Stimulated activated effector memory CD8-positive, alpha-beta T cell treated with anti-CD3 and anti-CD28 coated beads, Interleukin-12 subunit alpha, Interleukin-12 subunit beta, amount 100 ng/mL, for 72 hours (primary cell): ENCODE results near the gene FBLN7.

Experiments used
- ATAC-seq: fragments of 150-1000 bp; cut with Tn5 transposase; 2 replicates; pipeline ENCODE4 v1.10.0; 2021
- DNase-seq, 2 donors: peaks; one replicate each; pipeline ENCODE4 v3.0.0; 2021 to 2022; ENCODE audit warnings: low spot score in 2 of 2
- H3K27ac Mint-ChIP-seq: one replicate; pipeline ENCODE4 v1.8.0; 2022; ENCODE audit warnings: mild to moderate bottlenecking, mixed read lengths
- H3K36me3 Mint-ChIP-seq: one replicate; pipeline ENCODE4 v1.8.0; 2022; ENCODE audit warnings: mild to moderate bottlenecking, mixed read lengths
- H3K4me1 Mint-ChIP-seq: one replicate; pipeline ENCODE4 v1.8.0; 2022; ENCODE audit warnings: mixed read lengths
- H3K4me3 Mint-ChIP-seq: one replicate; pipeline ENCODE4 v1.8.0; 2022; ENCODE audit warnings: mild to moderate bottlenecking, mixed read lengths
- H3K9me3 Mint-ChIP-seq: one replicate; pipeline ENCODE4 v1.8.0; 2022; ENCODE audit warnings: mixed read lengths

The FBLN7 gene

DNA sequence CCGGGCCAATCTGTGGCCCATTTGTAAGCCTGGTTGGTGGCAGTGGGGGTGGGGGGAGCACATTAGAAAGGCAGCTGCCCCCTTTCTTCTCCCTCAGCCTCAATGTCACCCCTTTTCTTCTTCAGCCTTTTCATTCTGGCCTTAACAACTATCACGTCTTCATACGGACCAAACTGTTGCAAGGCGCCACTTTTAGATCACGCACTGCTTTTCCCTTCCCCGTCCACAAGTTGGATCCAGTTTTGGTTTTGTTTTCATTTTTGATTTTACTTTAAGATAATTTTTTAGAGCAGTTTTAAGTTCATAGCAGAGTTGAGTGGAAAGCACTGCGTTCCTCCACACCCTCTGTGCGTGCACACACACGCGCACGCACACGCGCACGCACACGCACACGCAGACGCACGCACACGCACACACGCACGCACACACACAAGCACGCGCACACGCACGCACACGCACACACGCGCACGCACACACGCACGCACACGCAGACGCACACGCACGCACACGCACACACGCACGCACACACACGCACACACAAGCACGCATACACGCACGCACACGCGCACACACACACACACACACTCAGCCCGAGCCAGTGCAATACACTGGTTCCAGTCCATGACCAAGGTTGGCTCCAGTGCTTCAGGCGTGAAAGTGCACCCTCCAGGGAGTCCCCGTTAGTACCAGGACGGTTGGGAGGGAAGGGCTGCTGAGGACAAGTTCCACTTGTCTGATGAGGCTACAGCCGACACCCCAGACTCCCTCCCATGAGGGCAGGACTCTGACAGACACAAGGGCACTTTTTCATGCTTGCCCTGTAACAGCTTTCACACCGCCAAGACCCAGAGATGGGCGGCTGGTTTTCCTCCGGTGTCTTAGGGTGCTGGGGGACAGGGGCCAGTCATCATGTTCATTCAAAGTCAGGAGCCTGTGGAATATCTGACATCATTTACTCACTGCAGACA is 22.4 kb downstream of the FBLN7 start:
- no peak for DNase-seq
- no peak overlapping the region for H3K27ac Mint-ChIP-seq
- H3K36me3 Mint-ChIP-seq, result peaks cover 6% of the 10 kb centered on the region
- no peak for ATAC-seq
- H3K4me1 Mint-ChIP-seq, result peaks cover 25% of the 10 kb centered on the region
- no peak overlapping the region for H3K4me3 Mint-ChIP-seq
- no peaks in the 10 kb centered on the region for H3K9me3 Mint-ChIP-seq

DNA sequence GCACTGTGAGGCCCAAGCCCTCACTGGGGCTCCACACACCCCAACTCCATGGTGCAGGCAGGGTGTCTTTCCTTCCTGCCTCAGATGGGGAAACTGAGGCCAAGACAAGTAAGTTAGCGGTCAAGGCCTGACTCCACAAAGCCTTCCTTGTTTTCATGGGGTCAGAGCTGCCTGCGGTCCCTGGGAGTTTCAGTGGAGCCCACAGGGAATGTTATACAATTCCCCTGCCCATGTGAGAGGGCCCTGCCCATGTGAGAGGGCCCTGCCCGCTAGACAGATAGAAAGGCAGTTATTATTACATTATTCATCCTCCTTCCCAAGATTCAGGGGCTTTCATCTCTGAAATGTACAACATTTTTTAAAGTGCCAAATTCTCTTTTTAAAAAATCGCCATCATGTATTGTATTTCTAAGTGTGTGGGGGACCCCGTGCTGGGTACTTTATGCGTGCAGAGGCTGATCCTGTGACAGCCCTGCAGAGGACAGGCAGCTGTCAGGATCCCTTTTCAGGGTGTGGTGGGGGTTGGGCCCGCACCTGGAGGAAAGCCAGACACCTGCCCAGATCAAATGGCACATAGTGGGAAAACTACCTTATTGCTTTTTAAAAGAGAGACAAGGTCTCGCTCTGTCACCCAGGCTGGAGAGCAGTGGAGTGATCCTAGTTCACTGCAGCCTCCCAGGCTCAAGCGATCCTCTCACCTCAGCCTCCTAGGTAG is 23.4 kb downstream of the FBLN7 start:
- Mint-ChIP-seq H3K4me3 (no peak overlapping the region), H3K4me1 (peaks cover 14% of the 10 kb centered on the region), H3K36me3 (peaks cover 4% of the 10 kb centered on the region), H3K27ac (no peak overlapping the region), H3K9me3 (no peaks in the 10 kb centered on the region)
- DNase-seq (no peak), ATAC-seq (no peak)

DNA sequence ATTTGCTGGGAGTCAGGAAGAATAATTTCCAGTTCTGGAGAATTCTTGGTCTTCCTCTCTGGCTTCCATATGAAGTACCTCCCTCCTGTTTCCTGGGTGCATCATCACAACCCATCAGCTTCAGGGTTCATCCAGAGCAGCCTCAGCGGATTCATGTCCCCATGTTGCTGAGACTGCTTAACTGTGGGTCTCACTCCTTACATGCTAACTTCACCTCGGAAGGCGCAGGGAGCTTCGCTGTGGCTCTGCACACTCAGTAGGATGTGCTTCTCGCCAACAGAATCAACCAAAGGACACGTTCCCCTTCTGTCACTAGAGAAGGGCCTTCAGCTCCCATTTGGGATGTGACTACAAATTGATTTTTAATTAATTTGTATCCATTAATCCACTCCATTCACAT is 24.2 kb downstream of the FBLN7 start:
- H3K4me1 Mint-ChIP-seq, result peaks cover 8% of the 10 kb centered on the region
- no peak overlapping the region for H3K4me3 Mint-ChIP-seq
- no peak for DNase-seq
- H3K27ac Mint-ChIP-seq, result no peak overlapping the region
- H3K9me3 Mint-ChIP-seq, result no peaks in the 10 kb centered on the region
- no peak for ATAC-seq
- H3K36me3 Mint-ChIP-seq, result no peaks in the 10 kb centered on the region

DNA sequence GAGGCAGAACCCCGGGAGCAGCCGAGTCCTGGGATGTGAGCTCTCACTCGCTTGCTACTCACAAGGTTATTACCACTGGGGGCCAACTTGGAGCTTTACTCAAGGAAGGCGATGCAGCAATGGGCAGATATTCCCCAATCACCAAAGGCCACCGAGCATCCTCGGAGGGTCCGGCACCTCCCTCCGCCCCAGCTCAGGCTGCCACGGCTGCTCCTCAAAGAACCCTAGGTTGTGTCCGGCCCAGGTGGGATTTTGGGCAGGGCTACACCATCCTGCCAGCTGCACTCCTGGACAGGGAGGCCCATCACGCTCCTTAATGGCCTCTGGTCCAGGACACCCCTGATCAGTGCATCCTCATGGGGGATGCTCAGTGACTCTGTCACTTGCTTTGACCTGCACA is 24.8 kb downstream of the FBLN7 start:
- H3K36me3 Mint-ChIP-seq, result no peaks in the 10 kb centered on the region
- no peak for DNase-seq
- peaks cover 6% of the 10 kb centered on the region for H3K4me1 Mint-ChIP-seq
- H3K9me3 Mint-ChIP-seq, result no peaks in the 10 kb centered on the region
- no peak for ATAC-seq
- H3K4me3 Mint-ChIP-seq, result no peak overlapping the region
- no peak overlapping the region for H3K27ac Mint-ChIP-seq

DNA sequence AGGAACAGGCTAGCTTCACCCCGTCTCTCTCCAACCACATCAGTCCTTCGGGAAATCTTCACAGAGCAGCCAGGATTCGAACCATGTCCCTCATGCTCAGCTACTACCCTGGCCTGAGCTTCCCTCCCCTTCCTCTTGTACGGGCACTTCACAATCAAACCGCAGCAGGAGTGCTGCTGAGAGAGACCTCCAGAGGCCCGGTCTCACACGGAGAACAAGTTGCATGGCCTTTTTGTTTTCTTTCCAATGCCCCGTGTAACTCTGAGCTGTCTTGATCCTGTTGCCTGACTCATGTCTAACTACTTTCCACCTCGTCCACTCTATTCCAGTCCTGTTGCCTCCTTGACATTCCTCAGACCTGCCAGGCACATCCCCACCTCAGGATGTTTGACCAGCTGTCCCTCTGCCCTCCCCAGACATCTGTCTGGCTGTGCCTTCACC is 25.4 kb downstream of the FBLN7 start:
- no peak overlapping the region for H3K4me3 Mint-ChIP-seq
- DNase-seq, result no peak
- H3K9me3 Mint-ChIP-seq, result no peaks in the 10 kb centered on the region
- H3K4me1 Mint-ChIP-seq, result peaks cover 6% of the 10 kb centered on the region
- H3K36me3 Mint-ChIP-seq, result no peaks in the 10 kb centered on the region
- ATAC-seq, result no peak
- H3K27ac Mint-ChIP-seq, result no peak overlapping the region

DNA sequence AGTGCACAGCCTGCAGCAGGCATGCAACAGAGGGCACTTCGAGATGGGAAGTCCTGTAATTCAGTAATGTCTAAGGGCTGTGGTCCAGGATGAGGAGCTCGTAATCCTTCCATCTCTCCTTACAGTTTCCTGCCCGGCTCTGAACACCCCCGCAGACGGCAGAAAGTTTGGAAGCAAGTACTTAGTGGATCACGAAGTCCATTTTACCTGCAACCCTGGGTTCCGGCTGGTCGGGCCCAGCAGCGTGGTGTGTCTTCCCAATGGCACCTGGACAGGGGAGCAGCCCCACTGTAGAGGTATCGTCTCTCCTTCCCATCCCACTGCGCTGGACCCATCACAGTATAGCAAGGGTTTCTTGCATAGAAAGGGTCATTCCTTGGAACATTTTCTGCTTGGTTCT is 26.7 kb downstream of the FBLN7 start:
- H3K36me3 Mint-ChIP-seq, result no peaks in the 10 kb centered on the region
- no peak overlapping the region for H3K4me3 Mint-ChIP-seq
- peaks cover 6% of the 10 kb centered on the region for H3K4me1 Mint-ChIP-seq
- no peaks in the 10 kb centered on the region for H3K9me3 Mint-ChIP-seq
- ATAC-seq (no peak), DNase-seq (no peak)
- no peak overlapping the region for H3K27ac Mint-ChIP-seq

DNA sequence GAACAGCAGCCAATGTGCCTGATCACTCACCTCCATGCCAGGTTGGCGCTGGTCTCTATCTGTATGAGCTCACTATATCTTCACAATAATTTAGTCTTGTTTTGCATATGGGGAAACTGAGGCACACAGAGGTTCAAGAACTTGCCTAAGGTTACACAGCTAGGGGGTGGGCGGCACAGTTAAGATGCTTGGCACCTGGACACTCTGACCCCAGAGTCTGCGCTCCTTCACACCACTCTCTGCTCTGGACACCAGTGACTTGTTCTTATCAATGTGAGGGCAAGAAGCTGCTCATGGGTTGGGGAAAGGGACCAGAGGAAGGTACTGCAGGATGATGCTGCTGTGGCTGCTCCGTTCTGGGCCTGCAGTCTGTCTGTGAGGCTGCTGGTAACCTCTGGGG is 27.1 kb downstream of the FBLN7 start:
- Mint-ChIP-seq H3K9me3 (no peaks in the 10 kb centered on the region), H3K27ac (no peak overlapping the region), H3K4me1 (peaks cover 6% of the 10 kb centered on the region), H3K4me3 (no peak overlapping the region), H3K36me3 (no peaks in the 10 kb centered on the region)
- peak; percentile 21 for ATAC-seq
- no peak for DNase-seq

DNA sequence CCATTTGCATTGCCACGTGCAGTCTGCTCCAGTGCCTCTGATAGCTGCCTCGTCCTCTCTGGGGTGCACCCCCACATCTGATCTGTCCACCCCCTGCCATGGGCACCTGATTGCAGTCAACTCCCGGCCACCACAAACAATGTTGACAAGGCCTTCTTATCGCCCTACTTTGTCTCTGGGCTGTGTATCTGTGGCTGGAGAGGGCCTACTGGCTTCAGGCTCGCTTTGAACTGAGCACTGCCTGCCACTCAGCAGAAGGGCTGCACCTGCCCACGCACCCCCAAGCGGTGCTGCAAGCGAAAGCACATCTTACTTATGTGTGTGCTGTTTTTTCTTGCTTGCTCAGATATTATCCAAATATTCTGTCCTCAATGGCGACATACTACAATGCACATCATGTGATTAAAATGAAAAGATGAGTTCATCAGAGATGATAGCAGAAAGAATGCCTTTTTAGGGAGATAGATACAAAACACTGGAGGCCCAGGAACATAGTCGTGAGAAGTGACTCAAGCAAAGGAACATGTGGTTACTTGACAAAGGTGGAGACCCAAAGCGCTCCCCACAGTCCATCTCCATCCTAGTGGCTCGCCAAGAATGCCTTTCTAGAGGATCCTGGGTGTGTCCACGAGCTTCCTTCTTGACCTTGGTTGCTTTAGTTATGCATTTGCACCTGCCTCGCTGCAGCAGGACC is 28.8 kb downstream of the FBLN7 start:
- H3K4me3 Mint-ChIP-seq, result no peak overlapping the region
- H3K27ac Mint-ChIP-seq, result no peak overlapping the region
- H3K4me1 Mint-ChIP-seq, result peaks cover 6% of the 10 kb centered on the region
- ATAC-seq (no peak), DNase-seq (no peak)
- H3K36me3 Mint-ChIP-seq, result no peaks in the 10 kb centered on the region
- no peaks in the 10 kb centered on the region for H3K9me3 Mint-ChIP-seq

DNA sequence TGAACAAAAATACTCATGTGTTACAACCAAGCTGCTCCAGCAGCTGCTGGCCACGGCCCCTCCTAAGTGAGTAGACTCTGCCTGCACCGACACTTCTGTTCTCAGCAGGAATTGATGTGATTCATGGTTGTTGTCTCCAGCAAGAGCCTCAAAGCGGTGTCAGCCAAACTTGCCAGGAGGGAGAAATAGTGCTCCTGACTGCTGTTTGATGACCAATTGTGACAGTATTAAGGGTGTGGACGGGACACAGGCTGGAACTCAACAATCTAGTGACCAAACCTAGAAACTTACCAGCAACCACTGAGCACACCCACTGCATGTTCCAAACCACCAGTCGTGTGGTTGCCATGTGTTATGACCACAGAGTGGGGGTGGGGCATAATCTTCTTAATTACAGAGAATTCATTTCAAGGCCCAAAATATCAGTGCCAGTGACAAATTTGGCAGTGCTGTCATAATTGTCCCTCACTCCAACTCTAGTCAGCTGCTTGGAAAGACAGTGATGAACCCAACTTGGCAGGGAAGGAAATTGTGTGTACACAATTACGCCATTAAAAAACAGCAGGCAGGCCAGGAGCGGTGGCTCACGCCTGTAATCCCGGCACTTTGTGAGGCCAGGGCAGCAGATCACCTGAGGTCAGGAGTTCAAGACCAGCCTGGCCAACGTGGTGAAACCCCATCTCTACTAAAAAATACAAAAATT is 30.4 kb downstream of the FBLN7 start:
- H3K9me3 Mint-ChIP-seq, result no peaks in the 10 kb centered on the region
- no peak for ATAC-seq
- DNase-seq, result no peak
- H3K27ac Mint-ChIP-seq, result no peak overlapping the region
- H3K4me3 Mint-ChIP-seq, result no peak overlapping the region
- H3K36me3 Mint-ChIP-seq, result no peaks in the 10 kb centered on the region
- H3K4me1 Mint-ChIP-seq, result peaks cover 4% of the 10 kb centered on the region

DNA sequence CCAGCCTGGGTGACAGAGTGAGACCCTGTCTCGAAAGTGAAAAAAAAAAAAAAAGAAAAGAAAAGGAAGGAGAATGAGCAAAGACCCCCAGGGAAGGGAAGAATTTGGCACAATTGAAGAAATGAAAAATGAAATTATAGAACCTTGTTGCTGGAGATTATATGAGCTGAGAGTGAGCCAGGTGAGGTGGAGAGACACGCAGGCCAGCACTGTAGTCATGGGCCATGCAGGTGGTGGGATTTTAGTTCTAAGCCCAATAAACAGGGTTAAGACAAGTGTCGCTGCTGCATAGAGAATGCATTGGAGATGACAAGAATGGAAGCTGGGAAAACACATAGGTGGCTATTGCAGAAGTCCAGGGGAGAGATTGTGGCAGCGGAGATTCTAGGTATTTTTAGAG is 32.3 kb downstream of the FBLN7 start:
- DNase-seq, result no peak
- H3K9me3 Mint-ChIP-seq, result no peaks in the 10 kb centered on the region
- H3K4me3 Mint-ChIP-seq, result no peak overlapping the region
- H3K36me3 Mint-ChIP-seq, result no peaks in the 10 kb centered on the region
- no peaks in the 10 kb centered on the region for H3K4me1 Mint-ChIP-seq
- no peak overlapping the region for H3K27ac Mint-ChIP-seq
- no peak for ATAC-seq

DNA sequence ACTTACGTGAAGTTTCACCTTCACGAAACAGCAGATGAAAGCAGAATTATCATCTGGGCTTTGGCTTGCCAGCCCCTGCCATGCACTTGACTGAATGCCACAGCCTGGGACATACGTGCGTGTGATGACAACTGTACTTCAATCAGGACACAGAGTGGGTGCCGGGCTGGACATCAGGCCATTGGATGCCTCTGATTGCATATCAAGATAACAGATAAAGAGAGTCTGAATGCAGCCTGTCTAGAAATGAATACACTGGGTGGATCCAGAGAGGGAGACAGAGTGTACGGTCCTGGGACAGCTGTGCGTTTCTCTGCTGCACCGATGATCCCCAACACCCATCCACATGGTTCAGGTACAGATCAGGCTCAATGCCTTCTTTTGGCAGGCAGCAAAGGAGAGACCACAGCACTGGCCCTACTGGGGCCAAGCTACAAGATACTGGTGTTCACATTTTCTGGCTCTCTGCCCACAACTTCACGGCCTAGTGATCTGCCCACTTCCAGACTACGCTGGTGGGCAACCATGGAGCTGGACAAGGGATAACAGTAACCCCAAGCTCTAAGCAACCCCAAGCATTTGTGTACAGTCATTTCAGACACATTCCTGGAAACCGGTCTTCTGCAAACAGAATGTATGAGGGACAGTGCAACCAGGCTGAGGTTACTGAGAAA is 35.6 kb downstream of the FBLN7 start:
- no peaks in the 10 kb centered on the region for H3K36me3 Mint-ChIP-seq
- H3K4me1 Mint-ChIP-seq, result no peaks in the 10 kb centered on the region
- no peak overlapping the region for H3K4me3 Mint-ChIP-seq
- ATAC-seq (no peak), DNase-seq (no peak)
- no peak overlapping the region for H3K27ac Mint-ChIP-seq
- no peaks in the 10 kb centered on the region for H3K9me3 Mint-ChIP-seq

DNA sequence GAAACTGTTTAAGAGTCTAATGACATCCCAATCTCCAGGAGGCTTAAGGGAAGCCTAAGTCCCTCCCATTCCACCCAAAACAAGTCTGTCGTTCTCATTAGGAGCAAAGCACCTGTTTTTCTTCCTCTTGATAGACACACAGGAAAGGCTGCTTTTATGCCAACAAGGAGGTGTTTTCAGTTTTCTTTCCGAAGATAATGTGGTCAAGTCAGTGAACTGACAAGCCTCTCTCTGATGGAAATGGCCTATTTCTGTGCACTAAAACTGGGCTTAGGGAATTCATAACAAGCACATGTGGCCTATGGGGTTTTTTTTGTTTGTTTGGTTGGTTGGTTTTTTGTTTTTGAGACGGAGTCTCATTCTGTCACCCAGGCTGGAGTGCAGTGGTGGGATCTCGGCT is 36.2 kb downstream of the FBLN7 start:
- ATAC-seq (no peak), DNase-seq (no peak)
- H3K4me3 Mint-ChIP-seq, result no peak overlapping the region
- no peaks in the 10 kb centered on the region for H3K4me1 Mint-ChIP-seq
- H3K27ac Mint-ChIP-seq, result no peak overlapping the region
- H3K36me3 Mint-ChIP-seq, result no peaks in the 10 kb centered on the region
- H3K9me3 Mint-ChIP-seq, result no peaks in the 10 kb centered on the region

DNA sequence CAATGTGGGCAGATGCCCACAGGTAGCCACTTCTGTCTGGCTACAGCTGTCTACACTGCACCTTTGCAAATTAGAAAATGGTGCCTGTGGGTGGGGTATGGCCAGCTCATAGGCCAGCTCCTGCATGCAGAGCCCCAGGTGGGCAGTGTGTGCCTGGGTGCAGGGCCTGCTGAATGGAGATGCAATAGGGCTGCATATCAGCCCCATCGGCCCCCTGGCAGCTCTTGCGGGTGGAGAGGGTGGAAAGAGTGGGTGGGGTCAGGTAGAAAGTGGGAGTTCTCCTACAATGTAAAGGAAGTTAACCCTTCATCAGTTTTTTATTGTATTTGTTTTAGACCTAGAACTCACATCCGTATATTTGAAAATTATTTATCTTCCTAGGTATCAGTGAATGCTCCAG is 37.1 kb downstream of the FBLN7 start:
- ATAC-seq (no peak), DNase-seq (no peak)
- Mint-ChIP-seq H3K36me3 (no peaks in the 10 kb centered on the region), H3K4me1 (no peaks in the 10 kb centered on the region), H3K27ac (no peak overlapping the region), H3K9me3 (no peaks in the 10 kb centered on the region), H3K4me3 (no peak overlapping the region)

DNA sequence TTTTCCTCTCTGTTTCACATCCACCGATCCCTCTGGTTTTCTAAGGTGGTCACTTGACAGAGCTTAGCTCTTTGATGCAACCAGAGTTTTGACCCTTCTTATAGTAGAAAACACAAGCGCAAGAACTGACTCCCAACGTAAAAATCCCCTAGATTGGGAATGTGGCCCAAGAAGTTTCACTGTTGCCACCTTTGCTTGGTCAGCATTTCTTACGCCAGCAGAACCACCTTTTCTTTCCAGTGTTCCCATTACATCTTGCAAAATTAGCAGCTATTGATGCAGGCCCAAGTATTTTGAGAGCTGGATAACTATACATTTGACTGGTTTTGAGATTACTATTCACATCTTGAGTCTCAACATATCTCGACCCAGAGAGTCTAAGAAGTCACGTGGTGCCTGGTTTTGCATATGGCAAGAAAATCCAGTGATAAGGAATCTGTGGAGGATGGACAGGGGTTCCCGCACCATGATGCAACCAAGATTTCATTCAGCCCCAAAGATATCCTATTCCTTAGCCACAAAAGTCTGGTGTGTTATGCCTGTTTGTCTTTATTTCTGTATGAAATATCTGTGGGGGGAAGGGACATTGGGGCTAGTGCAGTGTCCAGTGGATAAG is 37.9 kb downstream of the FBLN7 start:
- DNase-seq, result no peak
- no peak for ATAC-seq

More for the DNA sequence above, 37.9 kb downstream of the FBLN7 start:
- Mint-ChIP-seq H3K9me3 (no peaks in the 10 kb centered on the region), H3K4me1 (no peaks in the 10 kb centered on the region), H3K27ac (no peak overlapping the region), H3K4me3 (no peak overlapping the region), H3K36me3 (no peaks in the 10 kb centered on the region)
